Keratinocyte (primary cell): ENCODE results near the gene MAG. TPM values are rescaled to one million over a fixed set of nuclear protein-coding genes. Genes with fewer than 3 reads are reported as not detected.

ENCODE experiments used
- DNase-seq: peaks from one replicate; pipeline ENCODE4 v3.0.0-alpha.2; 2011; ENCODE audit warnings: low read depth, missing footprints, low spot score
- FAIRE-seq: peaks from 2 replicates; lab custom pipeline; 2011; peaks lifted over from hg19 to GRCh38; lab: Jason Lieb, UNC
- H2AFZ ChIP-seq: 2 replicates; pipeline ENCODE4 v1.6.0; 2012; ENCODE audit warnings: low read length, control low read depth, inconsistent platforms; ENCODE audit not compliant: control insufficient read depth
- H3K27ac ChIP-seq: 2 replicates; pipeline ENCODE4 v1.5.1; 2011; ENCODE audit warnings: low read length; ENCODE audit not compliant: control insufficient read depth, insufficient read depth
- H3K27me3 ChIP-seq: 3 replicates; pipeline ENCODE4 v1.6.0; 2011; ENCODE audit warnings: low read length; ENCODE audit not compliant: control insufficient read depth, insufficient read depth; ENCODE audit errors: extremely low read depth
- H3K36me3 ChIP-seq, 2 experiments: 2 replicates in 1 of 2; 3 replicates in 1 of 2; pipeline ENCODE4 v1.5.1; 2011; ENCODE audit warnings: low read length in 2 of 2, mild to moderate bottlenecking in 1 of 2; ENCODE audit not compliant: control insufficient read depth in 2 of 2, insufficient read depth in 2 of 2; ENCODE audit errors: extremely low read depth in 1 of 2
- H3K4me1 ChIP-seq: 3 replicates; pipeline ENCODE4 v1.5.1; 2011; ENCODE audit warnings: low read length; ENCODE audit not compliant: control insufficient read depth, insufficient read depth; ENCODE audit errors: extremely low read depth
- H3K4me2 ChIP-seq: 3 replicates; pipeline ENCODE4 v1.6.0; 2011; ENCODE audit warnings: low read depth, low read length; ENCODE audit not compliant: control insufficient read depth, insufficient read depth; ENCODE audit errors: extremely low read depth
- H3K4me3 ChIP-seq, 3 experiments: fragments of 200-600 bp in 1 of 3; sonication (generic) in 1 of 3; 2 replicates in 2 of 3; 3 replicates in 1 of 3; pipeline ENCODE4 v1.5.1; 2011 to 2016; ENCODE audit warnings: low read length in 3 of 3, mild to moderate bottlenecking in 3 of 3, control low read depth in 2 of 3, inconsistent platforms in 1 of 3, low read depth in 1 of 3, mixed read lengths in 1 of 3, mixed run types in 1 of 3, moderate library complexity in 1 of 3; ENCODE audit not compliant: control insufficient read depth in 2 of 3, insufficient read depth in 2 of 3; ENCODE audit errors: extremely low read depth in 1 of 3
- H3K79me2 ChIP-seq: 2 replicates; pipeline ENCODE4 v1.6.0; 2012; ENCODE audit warnings: low read length; ENCODE audit not compliant: control insufficient read depth, insufficient read depth
- H3K9ac ChIP-seq: 3 replicates; pipeline ENCODE4 v1.6.0; 2011; ENCODE audit warnings: low read length; ENCODE audit not compliant: control insufficient read depth, insufficient read depth; ENCODE audit errors: extremely low read depth
- H3K9me1 ChIP-seq: 3 replicates; pipeline ENCODE4 v1.6.0; 2011; ENCODE audit warnings: low read length; ENCODE audit not compliant: control insufficient read depth, insufficient read depth; ENCODE audit errors: extremely low read depth
- H3K9me3 ChIP-seq: 2 replicates; pipeline ENCODE4 v1.5.1; 2012; ENCODE audit warnings: low read depth, low read length; ENCODE audit not compliant: control insufficient read depth
- H4K20me1 ChIP-seq: 3 replicates; pipeline ENCODE4 v1.6.0; 2011; ENCODE audit warnings: low read length; ENCODE audit not compliant: control insufficient read depth, insufficient read depth; ENCODE audit errors: extremely low read depth
- EZH2 ChIP-seq: IDR thresholded peaks from one replicate; pipeline ENCODE4 v1.6.1; 2012; ENCODE audit warnings: inconsistent platforms, mild to moderate bottlenecking, low read length, moderate library complexity
- dilution Hi-C: fragments of 300-500 bp; cut with MboI; formaldehyde crosslinking; loops from one replicate; pipeline ENCODE4 v1.7.0; 2020; ENCODE audit warnings: low sequenced_read_pairs; ENCODE audit not compliant: extremely low pct_ligation_motif_present
- polyA plus RNA-seq, 5 experiments: library from polyadenylated mRNA; depleted of rRNA in 3 of 5; stranded (reverse) in 3 of 5; stranded (forward) in 1 of 5; unstranded in 1 of 5; fragments of >200 nt; gene quantifications; 1 replicate in 1 of 5; 2 replicates in 3 of 5; 3 replicates in 1 of 5; pipeline versions ENCODE4 v1.2.1 to v1.2.3, GENCODE V29; 2011 to 2012; ENCODE audit warnings: missing spikeins in 2 of 5, low read depth in 1 of 5, low replicate concordance in 1 of 5
- TF ChIP-seq, protein P1 (sequence below), 3 experiments: IDR thresholded peaks in 1 of 3; conservative IDR thresholded peaks in 1 of 3; optimal IDR thresholded peaks in 1 of 3; 2 replicates in 2 of 3; 3 replicates in 1 of 3; pipeline versions ENCODE3 to v1.5.1; 2011; ENCODE audit warnings: low read length in 3 of 3, mild to moderate bottlenecking in 3 of 3, moderate library complexity in 2 of 3, control low read depth in 1 of 3, inconsistent platforms in 1 of 3; ENCODE audit not compliant: insufficient read depth in 2 of 3; ENCODE audit errors: extremely low read depth in 1 of 3

Gene MAG
- polyA plus RNA-seq, 1 donor (not counting 4 experiments of a cell fraction or from before 2014, with no cell fraction given), result not detected

DNA sequence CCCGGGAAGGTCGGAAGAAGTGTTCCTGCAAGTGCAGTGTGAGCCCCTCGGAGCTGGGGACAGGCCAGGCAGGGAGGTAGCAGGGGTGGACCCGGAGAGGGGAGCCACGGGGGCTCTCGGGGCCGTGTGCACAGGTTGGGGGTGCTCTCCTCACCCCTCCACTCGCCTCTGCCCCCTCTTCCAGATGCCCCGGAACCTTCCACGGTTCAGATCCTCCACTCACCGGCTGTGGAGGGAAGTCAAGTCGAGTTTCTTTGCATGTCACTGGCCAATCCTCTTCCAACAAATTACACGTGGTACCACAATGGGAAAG is 46.0 kb downstream of the MAG start:
- no peak overlapping the region for H3K4me2 ChIP-seq
- no peaks in the 10 kb centered on the region for H3K4me1 ChIP-seq
- H3K9ac ChIP-seq, result no peak overlapping the region
- peaks cover 8% of the 10 kb centered on the region for H3K27me3 ChIP-seq
- TF ChIP-seq, protein P1, sequence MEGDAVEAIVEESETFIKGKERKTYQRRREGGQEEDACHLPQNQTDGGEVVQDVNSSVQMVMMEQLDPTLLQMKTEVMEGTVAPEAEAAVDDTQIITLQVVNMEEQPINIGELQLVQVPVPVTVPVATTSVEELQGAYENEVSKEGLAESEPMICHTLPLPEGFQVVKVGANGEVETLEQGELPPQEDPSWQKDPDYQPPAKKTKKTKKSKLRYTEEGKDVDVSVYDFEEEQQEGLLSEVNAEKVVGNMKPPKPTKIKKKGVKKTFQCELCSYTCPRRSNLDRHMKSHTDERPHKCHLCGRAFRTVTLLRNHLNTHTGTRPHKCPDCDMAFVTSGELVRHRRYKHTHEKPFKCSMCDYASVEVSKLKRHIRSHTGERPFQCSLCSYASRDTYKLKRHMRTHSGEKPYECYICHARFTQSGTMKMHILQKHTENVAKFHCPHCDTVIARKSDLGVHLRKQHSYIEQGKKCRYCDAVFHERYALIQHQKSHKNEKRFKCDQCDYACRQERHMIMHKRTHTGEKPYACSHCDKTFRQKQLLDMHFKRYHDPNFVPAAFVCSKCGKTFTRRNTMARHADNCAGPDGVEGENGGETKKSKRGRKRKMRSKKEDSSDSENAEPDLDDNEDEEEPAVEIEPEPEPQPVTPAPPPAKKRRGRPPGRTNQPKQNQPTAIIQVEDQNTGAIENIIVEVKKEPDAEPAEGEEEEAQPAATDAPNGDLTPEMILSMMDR (optimal IDR thresholded peaks at IDR 0.05 in 1 of 3, IDR thresholded peaks at IDR 0.05 in 1 of 3, conservative IDR thresholded peaks at IDR 0.05 in 1 of 3; ENCODE audit: extremely low read depth in 1 of 3, insufficient read depth in 2 of 3, low read length in 3 of 3), result no peak
- no peak for TF ChIP-seq EZH2
- H3K27ac ChIP-seq, result no peak overlapping the region
- dilution Hi-C loops, result no loop called here
- DNase-seq (no peak), FAIRE-seq (no peak)
- H4K20me1 ChIP-seq, result no peaks in the 10 kb centered on the region
- H3K4me3 ChIP-seq, result no peak overlapping the region
- no peaks in the 10 kb centered on the region for H3K36me3 ChIP-seq
- H3K9me3 ChIP-seq, result no peaks in the 10 kb centered on the region
- no peak overlapping the region for H2AFZ ChIP-seq
- no peaks in the 10 kb centered on the region for H3K9me1 ChIP-seq
- H3K79me2 ChIP-seq, result no peaks in the 10 kb centered on the region

DNA sequence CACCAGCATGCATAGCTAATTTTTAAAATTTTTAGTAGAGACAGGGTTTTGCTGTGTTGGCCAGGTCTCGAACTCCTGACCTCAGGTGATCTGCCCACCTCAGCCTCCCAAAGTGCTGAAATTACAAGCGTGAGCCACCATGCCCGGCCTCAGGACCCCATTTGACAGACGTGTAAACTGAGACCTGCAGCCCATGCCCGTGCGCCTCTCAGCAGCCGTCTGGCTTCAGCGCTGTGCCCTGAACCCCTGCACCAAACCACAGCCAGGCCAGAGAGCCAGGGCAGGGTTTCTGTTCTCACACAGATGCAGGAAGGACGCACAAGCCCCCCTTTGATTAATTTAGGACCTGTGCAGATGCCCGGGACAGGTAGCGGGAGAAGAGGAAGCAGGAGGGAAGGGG is 48.5 kb downstream of the MAG start:
- no peak for FAIRE-seq
- Histone ChIP-seq H3K4me3 (no peak overlapping the region), H3K9ac (no peak overlapping the region), H3K9me1 (no peaks in the 10 kb centered on the region), H2AFZ (no peak overlapping the region), H3K4me2 (no peak overlapping the region), H3K79me2 (no peaks in the 10 kb centered on the region), H3K9me3 (no peaks in the 10 kb centered on the region), H3K4me1 (no peaks in the 10 kb centered on the region), H3K27me3 (peaks cover 14% of the 10 kb centered on the region), H3K27ac (no peak overlapping the region), H4K20me1 (no peaks in the 10 kb centered on the region), H3K36me3 (no peaks in the 10 kb centered on the region)
- no peak for TF ChIP-seq EZH2
- TF ChIP-seq, protein P1 (optimal IDR thresholded peaks at IDR 0.05 in 1 of 3, IDR thresholded peaks at IDR 0.05 in 1 of 3, conservative IDR thresholded peaks at IDR 0.05 in 1 of 3; ENCODE audit: extremely low read depth in 1 of 3, insufficient read depth in 2 of 3, low read length in 3 of 3), result no peak
- dilution Hi-C loops, result no loop called here
- DNase-seq, result no peak
